ENCODE measurements around the gene PTBP3.

GRCh38 chr9:112279501-112279900, 53.9 kb downstream of the PTBP3 start:
- TF ChIP-seq CTCF (conservative IDR thresholded peaks at IDR 0.05; ENCODE audit: low read length), result no peak
- no peak for TF ChIP-seq EZH2phosphoT487 (IDR thresholded peaks at IDR 0.05; ENCODE audit: borderline replicate concordance)

Data from Loucy (cell line).